ENCODE results near the gene RPS6KA2. TPM values are rescaled to one million over a fixed set of nuclear protein-coding genes. Genes with fewer than 3 reads are reported as not detected.

Gene RPS6KA2
- total RNA-seq, 2 donors from 2014 or later, result 59.5 to 75.4 TPM

- H3K36me3 ChIP-seq, result no peaks in the 10 kb centered on the region
- no peak overlapping the region for H3K27ac ChIP-seq
- ATAC-seq (ENCODE audit: insufficient number of reproducible peaks, low FRiP score, low read depth) (no peak), DNase-seq (ENCODE audit: low spot score) (no peak)
- H3K4me1 ChIP-seq (ENCODE audit: control insufficient read depth in 1 of 2, low read depth in 2 of 2), result peaks cover 0 to 24% of the 10 kb centered on the region in 2 donors
- no peaks in the 10 kb centered on the region for H3K9me3 ChIP-seq
- no peak for TF ChIP-seq CTCF (IDR thresholded peaks at IDR 0.05)
- H3K27me3 ChIP-seq (replicated peaks; ENCODE audit: insufficient read depth), result no peaks in the 10 kb centered on the region
- H3K4me3 ChIP-seq, result no peak overlapping the region
Observed at GRCh38 chr6:166463359-166464067, 163.5 kb downstream of the RPS6KA2 start.

GRCh38 chr6:166462461-166463135 is 164.5 kb downstream of the RPS6KA2 start:
- no peak for DNase-seq (ENCODE audit: low spot score)
- H3K27me3 ChIP-seq (replicated peaks; ENCODE audit: insufficient read depth), result no peaks in the 10 kb centered on the region
- no peak overlapping the region for H3K27ac ChIP-seq
- H3K4me1 ChIP-seq (ENCODE audit: control insufficient read depth in 1 of 2, low read depth in 2 of 2), result peaks cover 0 to 24% of the 10 kb centered on the region in 2 donors
- no peak overlapping the region for H3K4me3 ChIP-seq
- no peaks in the 10 kb centered on the region for H3K9me3 ChIP-seq
- no peak for ATAC-seq (ENCODE audit: insufficient number of reproducible peaks, low FRiP score, low read depth)
- H3K36me3 ChIP-seq, result no peaks in the 10 kb centered on the region
- TF ChIP-seq CTCF (IDR thresholded peaks at IDR 0.05), result no peak

GRCh38 chr6:166461821-166462460 is 165.1 kb downstream of the RPS6KA2 start:
- TF ChIP-seq CTCF (IDR thresholded peaks at IDR 0.05), result no peak
- H3K4me3 ChIP-seq, result no peak overlapping the region

GRCh38 chr6:166460473-166461437 is 166.3 kb downstream of the RPS6KA2 start:
- DNase-seq (ENCODE audit: low spot score) (no peak), ATAC-seq (ENCODE audit: insufficient number of reproducible peaks, low FRiP score, low read depth) (no peak)
- Histone ChIP-seq H3K36me3 (no peaks in the 10 kb centered on the region), H3K27ac (no peak overlapping the region), H3K27me3 (replicated peaks; ENCODE audit: insufficient read depth) (no peaks in the 10 kb centered on the region), H3K4me3 (no peak overlapping the region), H3K4me1 (ENCODE audit: control insufficient read depth in 1 of 2, low read depth in 2 of 2) (peaks cover 0 to 16% of the 10 kb centered on the region in 2 donors), H3K9me3 (no peaks in the 10 kb centered on the region)
- TF ChIP-seq CTCF (IDR thresholded peaks at IDR 0.05), result no peak

More at GRCh38 chr6:166461821-166462460, 165.1 kb downstream of the RPS6KA2 start:
- Histone ChIP-seq H3K4me1 (ENCODE audit: control insufficient read depth in 1 of 2, low read depth in 2 of 2) (peaks cover 0 to 24% of the 10 kb centered on the region in 2 donors), H3K27ac (no peak overlapping the region), H3K27me3 (replicated peaks; ENCODE audit: insufficient read depth) (no peaks in the 10 kb centered on the region), H3K9me3 (no peaks in the 10 kb centered on the region), H3K36me3 (no peaks in the 10 kb centered on the region)
- DNase-seq (ENCODE audit: low spot score) (no peak), ATAC-seq (ENCODE audit: insufficient number of reproducible peaks, low FRiP score, low read depth) (no peak)
